Activated T-helper 1 cell treated with Interleukin-2 at 50 U/mL for 16 hours (primary cell): ENCODE measurements around the gene R3HDML.
A peak's percentile ranks its signal among the peaks of the same experiment; 100 is the strongest.

Experiments
- DNase-seq: peaks from one replicate; pipeline ENCODE4 v3.0.0-alpha.2; 2020; ENCODE audit warnings: low read depth

The R3HDML gene

DNA sequence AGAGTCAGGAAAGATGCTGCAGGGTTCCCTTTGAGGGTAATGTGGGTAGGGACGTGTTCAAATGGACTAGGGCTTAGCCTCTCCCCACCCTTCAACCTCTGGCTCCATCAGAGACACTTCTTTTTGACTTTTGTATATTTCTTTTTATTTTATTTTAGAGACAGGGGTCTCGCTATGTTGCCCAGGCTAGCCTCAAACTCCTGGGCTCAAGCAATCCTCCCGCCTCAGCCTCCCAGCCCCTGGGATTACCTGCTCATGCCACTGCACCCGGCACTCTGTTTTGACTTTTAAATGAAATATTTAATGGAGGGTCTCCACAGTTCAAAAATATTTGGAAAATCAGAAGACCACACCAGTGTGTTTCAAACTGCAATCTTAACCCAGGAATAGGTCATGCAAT, 27.2 kb downstream of the R3HDML start:
- DNase-seq: no peak

DNA sequence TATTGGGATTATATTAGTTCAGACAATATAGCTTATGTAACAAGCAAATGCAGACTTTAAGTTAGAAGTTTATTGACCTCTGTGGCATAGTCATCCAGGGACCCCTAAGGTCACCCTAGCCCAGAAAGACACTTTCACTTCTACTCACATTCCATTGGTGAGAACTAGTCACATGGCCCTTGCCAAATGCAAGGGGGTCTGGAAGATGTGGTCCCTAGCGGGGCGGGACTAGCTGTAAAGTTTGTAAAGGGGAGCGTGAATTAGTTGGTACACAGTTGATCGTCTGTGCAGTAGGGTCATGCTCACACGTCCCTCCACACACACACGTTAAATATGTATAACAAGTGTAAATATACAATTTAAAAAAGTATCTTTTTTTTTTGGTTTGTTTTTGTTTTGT, 27.9 kb downstream of the R3HDML start:
- DNase-seq: no peak

DNA sequence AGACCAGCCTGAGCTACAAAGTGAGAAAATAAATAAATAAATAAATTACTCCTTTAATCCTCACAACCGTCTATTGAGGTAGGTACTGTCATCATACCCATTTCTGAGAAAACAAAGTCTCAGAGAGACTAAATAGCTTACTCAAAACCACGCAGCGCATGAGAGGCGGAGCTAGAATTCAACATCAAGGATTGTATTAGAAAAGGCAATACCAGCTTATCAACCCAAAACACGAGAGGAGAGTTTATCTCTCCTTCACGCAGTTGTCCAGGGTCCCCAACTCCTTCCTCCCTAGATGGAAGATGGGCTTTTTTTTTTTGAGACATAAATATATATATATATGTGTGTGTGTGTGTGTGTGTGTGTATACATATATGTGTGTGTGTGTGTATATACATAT, 30.9 kb downstream of the R3HDML start:
- DNase-seq: no peak

DNA sequence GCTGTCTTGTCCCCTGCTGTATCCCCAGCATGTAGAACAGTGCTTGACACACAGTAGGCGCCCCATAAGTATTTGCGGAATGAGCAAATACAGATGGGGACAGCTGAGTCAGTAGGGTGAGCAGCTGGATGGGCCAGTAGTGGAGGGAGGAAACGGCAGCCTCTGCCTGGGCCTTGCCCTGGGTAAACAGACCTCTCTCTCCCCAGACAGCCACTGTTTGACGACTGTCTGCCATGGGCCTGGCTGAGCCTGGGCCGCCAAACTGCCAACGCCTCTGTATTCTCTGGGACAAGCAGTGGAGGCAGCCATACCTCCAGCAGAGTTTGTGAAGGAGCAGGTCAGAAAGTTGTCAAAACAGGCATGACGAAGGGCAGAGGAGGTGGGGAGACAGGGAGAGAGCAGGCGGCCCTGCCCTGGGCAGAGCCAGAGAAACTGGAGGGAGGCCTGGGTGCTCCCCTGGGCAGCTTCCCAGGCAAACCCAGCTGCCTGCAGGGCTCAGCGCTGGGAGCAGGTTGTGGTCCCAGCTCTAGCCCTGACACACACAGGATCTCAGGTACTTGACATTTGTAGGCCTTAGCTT, 33.9 kb downstream of the R3HDML start:
- DNase-seq: no peak

DNA sequence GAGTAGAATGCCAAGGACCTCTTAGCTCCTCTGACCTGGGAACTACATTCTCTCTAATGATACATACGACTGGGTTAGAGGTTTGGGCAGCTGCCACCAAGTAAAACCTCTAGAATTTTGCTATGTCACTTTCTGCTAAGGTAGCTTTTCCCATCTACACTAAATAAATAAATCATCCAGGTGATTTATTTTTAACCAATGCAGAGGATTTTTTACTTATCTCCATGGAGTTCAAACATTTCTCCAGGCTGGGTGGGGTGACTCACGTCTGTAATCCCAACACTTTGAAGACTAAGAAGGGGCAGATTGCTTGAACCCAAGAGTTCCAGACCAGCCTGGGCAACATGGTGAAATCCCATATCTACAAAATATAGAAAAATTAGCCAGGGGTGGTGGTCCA, 45.8 kb downstream of the R3HDML start:
- no peak for DNase-seq

DNA sequence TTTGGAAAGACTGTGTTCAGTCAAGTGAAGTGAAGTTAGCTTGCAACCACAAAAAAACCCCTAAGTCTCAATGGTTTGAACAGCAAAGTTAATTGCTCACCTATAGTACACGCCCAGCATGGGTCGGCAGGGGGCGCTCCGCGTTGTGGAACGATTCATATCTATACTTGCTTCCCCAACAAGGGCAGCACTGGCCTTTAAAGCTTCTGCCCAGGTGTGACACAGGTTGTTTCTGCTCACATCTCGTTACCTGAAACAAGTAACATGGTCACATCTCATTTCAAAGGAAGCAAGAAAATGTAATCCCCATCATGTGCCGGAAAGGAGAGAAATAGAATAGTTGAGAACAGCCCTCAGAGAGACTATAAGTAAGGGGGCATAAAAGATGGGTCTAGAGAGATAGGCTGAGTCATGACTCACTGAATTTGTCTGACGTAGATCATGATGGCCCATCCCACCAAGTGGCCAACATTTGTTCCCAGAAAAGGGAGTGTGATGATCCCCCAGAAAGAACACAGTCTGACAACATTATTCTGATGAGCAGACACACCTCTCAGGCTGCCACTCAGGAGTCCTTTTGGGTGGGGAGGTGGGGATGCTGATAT, 47.7 kb downstream of the R3HDML start:
- DNase-seq: peak; percentile 61

DNA sequence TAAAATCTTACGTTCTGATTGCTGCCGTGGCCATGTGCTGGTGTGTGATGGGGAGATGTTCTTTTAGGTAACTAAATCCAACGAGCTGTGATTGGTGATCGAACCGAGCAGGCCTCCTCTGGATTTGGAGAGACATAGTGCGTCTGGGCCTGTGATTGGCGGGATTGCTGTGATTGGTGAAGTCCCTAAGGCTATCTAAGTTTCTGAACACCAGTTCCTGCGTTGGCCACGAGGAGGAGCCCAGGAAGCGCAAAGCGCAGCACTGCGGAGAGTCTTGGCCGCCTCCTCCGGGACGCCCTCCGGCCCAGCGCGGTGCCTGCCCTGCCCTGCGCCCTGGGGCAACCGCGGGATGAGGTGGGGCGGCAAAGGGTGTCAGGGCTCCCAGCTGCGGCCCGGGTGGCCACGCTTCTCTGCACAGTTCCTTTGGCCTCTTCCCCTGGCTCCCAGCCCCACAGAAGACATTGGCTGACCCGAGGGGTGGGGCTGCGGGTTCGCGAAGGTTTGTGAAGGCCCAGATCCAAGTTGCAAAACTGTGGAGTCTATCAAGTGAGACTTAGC, 51.7 kb downstream of the R3HDML start:
- peak; percentile 26 for DNase-seq

DNA sequence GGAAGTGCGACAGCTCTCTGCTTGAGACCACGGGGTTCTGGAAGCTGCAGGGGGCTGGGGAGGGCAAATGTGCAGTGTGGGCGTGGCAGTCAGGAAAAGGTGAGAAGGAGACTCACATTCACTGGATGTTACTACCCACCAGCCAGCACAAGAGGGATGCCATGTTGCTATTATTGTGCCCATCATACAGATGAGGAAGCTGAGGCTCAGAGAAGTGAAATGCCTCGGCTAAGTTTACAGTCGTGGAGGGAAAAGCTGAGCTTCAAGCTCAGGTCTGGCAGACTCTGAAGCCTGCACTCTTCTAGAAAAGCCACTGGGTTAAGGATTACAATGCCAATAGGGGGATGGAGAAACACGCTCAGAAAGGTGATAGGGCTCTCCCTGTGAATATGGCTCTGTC, 53.0 kb downstream of the R3HDML start:
- no peak for DNase-seq

DNA sequence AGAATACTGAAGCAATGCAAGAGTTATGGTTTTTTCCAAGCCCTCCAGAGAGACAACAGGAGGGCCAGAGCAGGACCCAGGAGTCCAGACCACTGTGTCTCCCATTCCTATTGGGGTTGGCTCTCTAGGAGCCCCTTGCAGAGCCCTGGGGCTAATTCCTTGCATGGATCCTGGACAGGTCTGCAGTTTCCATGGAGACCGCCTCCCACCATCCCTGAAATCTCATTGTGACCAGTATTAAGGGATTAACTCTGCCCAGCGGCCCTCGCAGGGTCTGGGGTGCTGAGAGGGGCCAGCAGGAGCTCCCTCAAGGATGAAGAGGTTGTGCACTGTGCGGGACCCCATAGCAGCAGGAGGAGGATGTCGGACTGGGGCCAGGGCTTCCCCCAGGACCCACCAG, 53.4 kb downstream of the R3HDML start:
- no peak for DNase-seq

DNA sequence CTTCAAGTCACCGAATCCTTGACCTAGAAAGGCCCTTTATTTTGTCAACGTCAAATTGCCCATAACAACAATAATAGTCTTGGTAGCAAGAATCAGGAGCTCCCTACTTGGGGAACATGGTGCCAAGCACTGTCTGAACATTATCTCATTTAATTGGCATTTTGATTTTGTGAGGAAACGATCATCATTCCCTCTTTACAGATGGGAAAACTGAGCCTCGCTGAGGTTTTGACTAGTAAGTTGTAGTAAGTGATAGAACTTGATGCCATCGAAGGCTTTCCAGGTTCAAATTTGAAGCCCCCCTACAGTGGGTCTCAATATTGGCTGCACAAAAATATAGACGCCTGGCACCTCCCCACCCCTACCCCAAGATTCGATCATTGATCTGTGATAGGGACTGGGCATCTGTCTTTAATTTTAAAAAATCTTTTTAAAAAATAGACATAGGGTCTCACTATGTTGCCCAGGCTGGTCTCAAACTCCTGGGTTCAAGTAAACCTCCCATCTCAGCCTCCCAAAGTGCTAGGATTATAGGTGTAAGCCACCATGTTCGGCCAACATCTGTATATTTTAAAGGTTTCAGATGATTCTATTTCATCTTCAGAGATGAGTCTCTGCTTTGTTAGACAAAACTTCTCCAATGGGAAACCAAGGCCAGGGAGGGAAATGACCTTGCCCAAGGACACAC, 55.4 kb downstream of the R3HDML start:
- no peak for DNase-seq

DNA sequence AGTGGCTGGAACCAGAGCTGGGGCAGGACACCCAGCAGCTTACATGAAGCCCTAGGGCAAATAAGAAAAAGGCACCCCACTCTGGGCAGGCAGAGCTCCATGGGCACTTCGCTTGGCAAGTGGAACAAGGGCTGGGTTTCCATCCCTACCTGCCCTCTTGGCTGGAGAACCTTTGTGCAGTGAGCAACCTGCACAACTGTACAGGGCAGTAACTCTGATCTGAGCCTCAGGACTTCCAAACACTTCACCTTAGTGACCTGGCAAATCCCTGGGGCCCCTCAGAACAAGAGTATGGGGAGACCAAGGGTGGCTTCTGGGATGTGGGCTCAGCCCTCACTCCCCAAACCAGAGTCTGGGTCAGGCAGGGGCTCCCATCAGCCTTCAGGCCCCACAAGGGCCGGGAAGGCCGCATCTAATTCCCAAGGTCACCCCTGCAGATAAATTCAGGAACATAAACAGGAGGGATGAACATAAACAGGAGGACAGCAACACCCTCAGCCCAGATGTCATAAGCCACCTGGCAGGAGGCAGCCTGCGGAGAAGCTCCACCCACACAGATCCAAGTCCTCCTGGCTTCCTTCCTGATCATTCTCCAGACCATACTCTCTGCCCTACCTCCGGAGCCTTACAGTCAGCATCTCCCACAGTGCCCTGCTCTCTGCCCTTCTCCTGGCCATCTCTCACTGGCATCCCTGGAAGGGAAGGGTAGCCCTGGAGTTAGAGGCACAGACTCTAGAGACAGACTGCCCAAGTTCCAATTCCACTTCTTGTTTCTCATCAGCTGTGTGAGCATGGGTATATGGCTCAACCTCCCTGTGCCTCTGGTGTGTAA, 56.1 kb downstream of the R3HDML start:
- DNase-seq: no peak

DNA sequence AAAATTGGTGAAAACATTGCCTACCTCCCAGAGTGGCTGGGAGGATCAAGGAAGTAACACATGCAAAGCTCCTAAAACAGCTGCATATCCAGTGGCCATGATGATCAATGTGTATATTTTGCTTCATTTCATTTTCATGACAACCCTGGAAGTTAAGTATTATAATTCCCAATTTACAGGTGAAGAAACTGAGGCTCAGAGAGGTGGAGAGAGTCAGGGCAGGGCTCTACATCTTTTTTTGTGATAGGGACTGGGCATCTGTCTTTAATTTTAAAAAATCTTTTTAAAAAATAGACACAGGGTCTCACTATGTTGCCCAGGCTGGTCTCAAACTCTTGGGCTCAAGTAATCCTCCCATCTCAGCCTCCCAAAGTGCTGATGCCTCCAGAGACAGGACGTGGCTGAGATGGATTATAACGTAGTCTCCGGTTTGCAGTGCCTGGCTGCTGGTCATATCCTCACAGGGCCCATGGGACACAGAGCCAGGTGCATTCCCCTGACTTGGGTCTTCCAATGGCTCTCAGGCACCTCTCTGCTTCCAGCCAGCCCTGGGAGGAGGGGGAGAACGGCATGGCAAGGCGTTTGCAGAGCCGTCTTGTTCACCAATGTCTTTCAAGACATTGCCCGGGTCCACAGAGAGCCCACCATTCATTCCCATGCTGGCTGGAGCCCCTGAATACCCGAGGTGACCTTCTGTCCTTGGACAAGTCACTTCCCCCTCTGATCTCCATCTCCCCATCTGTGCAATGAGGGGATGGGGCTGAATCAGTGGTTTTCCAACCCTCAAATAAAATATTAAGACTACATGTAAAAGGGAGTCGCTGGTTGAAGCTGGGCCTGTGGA, 57.0 kb downstream of the R3HDML start:
- DNase-seq: no peak

DNA sequence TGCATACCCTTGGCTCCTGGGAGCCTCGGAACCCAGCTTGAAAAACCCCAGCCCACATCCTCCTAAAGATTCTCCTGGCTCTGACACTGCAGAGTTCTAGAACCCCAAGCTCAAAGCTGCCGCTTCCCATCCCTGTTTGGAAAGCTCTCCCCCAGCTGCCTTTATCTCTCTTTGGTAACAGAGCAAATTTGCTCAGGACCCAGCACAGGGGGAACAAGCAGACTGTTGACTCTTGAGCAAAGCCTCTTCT, 57.5 kb downstream of the R3HDML start:
- no peak for DNase-seq

DNA sequence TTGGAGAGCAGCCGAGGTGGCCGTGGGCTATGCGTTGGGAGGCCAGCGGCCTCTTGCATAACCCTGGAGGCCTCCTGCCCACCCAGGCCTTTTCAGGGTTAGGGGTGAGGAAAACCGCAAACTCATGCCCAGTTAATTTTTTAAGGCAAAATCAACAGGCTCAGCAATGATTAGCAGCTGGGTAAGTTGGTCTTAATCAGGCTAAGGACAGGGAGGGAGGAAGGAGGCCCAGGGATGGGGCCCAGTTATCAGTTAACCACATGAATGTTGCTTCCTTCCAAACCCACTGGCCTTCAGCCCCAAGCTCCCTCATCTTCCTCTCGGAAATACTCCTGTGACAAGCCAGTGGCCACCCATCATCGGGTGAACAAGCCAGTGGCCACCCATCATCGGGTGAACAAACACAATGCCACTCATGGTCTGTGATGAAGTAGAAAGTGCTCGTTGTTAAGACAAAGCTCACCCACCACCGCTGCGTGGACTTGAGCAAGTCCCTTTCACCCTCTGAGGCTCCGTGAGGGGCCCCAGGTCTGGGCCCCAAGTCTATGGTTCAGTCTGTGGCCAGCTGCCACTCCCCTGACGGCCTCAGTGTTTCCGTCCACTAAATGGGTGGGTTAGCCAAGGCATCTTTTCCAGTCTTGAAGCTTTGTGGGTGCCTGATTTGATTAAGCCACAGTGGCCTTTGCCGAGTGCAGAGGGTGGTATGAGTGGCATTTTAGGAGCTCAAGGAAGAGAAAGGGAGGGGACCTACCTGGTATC, 58.0 kb downstream of the R3HDML start:
- no peak for DNase-seq

DNA sequence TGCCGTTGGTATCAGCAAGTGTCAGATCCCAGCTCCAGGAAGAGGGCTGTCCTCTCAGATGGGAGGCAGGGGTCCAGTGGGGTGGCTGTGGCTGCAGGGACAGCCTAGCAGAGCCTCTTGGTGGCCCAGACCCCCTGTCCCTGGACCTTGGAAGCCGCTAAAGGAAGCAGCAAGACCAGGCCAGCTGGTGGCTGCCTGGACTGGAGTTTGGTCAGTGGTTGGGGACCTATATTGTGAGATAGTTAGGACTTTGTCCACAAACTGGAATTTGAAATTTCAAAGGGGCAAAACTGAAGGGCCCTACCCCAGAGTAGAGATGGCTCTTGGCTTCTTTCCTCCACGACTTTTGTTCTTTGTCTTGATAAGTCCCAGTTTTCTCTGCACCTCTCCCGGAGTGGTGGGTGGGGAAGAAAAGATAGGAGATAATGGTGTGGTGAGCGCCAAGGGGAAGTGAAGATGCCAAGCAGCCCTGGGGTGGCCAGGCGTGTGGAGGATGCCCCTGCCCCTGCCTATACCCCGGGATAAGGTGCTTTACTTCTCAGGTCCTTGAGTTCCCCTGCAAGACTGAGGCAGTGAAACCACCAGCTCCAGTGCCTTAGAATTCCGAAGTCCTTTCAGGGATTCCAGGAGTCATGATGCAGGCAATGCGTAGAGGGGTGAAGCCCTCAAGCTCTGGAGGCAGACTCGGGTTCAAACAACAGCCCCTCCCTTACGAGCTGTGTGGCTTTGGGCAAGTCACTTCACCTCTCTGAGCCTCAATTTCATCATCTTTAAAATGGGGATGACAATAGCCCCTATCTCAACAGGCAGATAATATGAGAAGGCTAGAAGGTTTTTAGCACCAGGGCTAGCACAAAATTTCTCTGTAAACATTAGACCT, 58.9 kb downstream of the R3HDML start:
- DNase-seq: no peak

DNA sequence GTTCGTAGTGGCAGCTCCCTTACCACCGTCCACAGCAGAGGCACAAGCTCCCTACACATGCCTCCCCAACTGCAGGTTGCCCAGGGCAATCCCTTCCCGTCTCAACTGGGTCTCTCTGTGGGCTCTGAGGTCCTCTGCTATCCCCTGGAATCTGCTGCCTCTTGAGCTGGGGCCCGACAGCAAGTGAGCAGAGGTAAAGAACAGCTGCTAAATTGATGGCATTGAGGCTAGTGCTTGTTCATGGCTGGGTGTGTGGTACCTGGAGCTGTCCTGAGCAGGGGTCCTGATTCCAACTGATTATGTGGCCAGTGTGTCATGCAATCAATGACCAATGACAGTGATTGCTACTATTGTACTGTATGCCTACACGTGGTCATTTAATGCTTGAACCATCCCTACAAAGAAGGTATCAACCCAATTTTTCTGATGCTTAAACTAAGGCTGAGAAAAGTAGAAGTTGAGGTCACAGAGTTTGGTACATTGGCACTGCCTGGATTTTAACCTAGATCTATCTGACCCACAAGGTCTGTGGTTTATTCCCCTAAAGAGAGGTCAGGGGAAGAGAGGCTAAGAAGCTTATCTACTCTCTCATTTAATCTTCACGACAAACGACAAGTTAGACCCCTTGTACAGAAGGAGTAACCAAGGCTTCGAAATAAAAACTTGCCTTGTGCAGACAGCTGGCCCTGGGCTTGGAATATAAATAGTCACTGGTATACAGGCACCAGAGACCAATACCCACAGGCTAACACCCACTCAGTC, 59.7 kb downstream of the R3HDML start:
- DNase-seq: no peak

DNA sequence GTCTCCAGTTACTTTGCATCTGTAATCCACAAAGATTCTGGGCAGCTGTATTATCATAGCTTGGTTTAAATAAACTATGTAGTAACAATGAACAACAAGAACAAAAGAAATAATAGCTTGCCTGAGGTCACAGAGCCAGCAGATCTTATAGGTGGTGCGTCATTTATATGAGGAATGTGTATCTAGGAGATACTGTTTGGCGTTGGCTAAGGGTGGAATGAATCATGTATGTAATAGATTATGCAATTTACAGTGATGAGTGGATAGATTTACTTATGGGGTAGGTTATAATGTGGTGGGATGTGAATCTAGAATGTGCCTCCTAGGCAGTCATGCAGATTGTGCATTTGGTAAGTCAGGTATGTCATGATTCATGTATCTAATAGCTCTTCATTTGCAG, 61.5 kb downstream of the R3HDML start:
- no peak for DNase-seq

DNA sequence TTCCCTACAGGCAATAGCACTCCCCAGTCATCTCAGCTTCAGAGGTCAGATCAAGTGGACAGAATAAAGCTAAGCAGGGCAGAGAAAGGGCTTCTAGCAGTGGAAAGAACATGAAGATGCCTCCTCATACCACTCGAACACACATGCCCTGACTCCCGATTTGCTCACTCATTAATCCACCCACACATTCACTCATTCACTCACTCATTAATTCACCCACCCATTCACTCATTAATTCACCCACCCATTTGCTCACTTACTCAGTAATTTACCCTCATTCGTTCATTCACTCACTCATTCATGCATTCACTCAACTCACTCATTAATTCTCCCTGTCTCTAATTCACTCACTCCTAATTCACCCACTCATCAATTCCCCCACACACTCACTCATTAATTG, 62.6 kb downstream of the R3HDML start:
- no peak for DNase-seq

DNA sequence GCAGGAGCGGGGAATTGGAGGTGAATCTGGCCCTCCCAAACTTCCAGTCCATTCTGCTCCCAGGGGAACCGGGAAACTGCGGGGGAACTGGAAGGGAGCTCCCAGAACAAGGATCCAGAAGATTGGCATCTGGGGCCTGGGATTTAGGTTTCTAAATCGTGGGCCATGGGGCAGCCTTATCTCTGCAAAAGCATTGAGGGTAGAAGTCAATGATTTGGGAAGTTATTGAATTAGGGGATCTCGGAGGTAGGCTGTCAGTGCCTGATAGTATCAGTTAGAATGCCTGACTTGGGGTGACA, 63.8 kb downstream of the R3HDML start:
- DNase-seq: no peak
